HEK293 (cell line): ENCODE results near the gene PTH1R.

Experiments used
- CTCF ChIA-PET: fragments of 350-600 bp; formaldehyde crosslinking; extraction: SDS; loops from one replicate; lab custom pipeline; 2021; ENCODE audit warnings: antibody characterized with exemption; lab: Yijun Ruan, JAX
- POLR2A ChIA-PET: fragments of 300-600 bp; formaldehyde crosslinking; extraction: SDS; loops from one replicate; lab custom pipeline; 2020; ENCODE audit warnings: antibody characterized with exemption, inconsistent platforms; lab: Yijun Ruan, JAX
- H3K27ac ChIP-seq: fragments of 200-500 bp; sonication (Bioruptor generic); 2 replicates; pipeline ENCODE4 v1.5.1; 2014; ENCODE audit warnings: low read depth, low read length, control low read depth, inconsistent platforms; ENCODE audit errors: extremely low read depth
- H3K36me3 ChIP-seq, 2 experiments: fragments of 200-500 bp in 1 of 2; sonication (Bioruptor generic) in 1 of 2; 1 replicate in 1 of 2; 2 replicates in 1 of 2; pipeline ENCODE4 v1.5.1; 2014 to 2017; ENCODE audit warnings: inconsistent platforms in 2 of 2, low read length in 2 of 2; ENCODE audit not compliant: control insufficient read depth in 2 of 2, insufficient read depth in 1 of 2
- H3K4me1 ChIP-seq: fragments of 200-500 bp; sonication (Bioruptor generic); 2 replicates; pipeline ENCODE4 v1.5.1; 2014; ENCODE audit warnings: mild to moderate bottlenecking, low read length, inconsistent platforms; ENCODE audit not compliant: control insufficient read depth, insufficient read depth
- H3K4me3 ChIP-seq: 2 replicates; pipeline ENCODE4 v1.5.1; 2011; ENCODE audit warnings: low read depth, mild to moderate bottlenecking, control low read depth, low read length, moderate library complexity
- H3K9me3 ChIP-seq: fragments of 200-500 bp; sonication (Bioruptor generic); 2 replicates; pipeline ENCODE4 v1.5.1; 2014; ENCODE audit warnings: low read depth, low read length, inconsistent platforms; ENCODE audit not compliant: control insufficient read depth, insufficient read depth
- GLIS2 ChIP-seq: fragments of 450-650 bp; formaldehyde crosslinking; IDR thresholded peaks from 2 replicates; pipeline ENCODE4 v1.5.1; 2016; ENCODE audit warnings: missing biosample characterization, missing genetic modification characterization
- KLF10 ChIP-seq: fragments of 450-650 bp; IDR thresholded peaks from 2 replicates; pipeline ENCODE4 v1.5.1; 2018; ENCODE audit warnings: missing biosample characterization, mild to moderate bottlenecking, missing genetic modification characterization
- MYNN ChIP-seq: fragments of 450-650 bp; formaldehyde crosslinking; IDR thresholded peaks from 2 replicates; pipeline ENCODE4 v1.5.1; 2016; ENCODE audit warnings: missing biosample characterization, missing genetic modification characterization, borderline replicate concordance
- TRIM28 ChIP-seq: IDR thresholded peaks from 2 replicates; pipeline ENCODE4 v1.6.1; 2011; ENCODE audit warnings: low read length, control low read depth, borderline replicate concordance
- TSHZ1 ChIP-seq: fragments of 450-650 bp; formaldehyde crosslinking; IDR thresholded peaks from 2 replicates; pipeline ENCODE4 v1.5.1; 2016; ENCODE audit warnings: missing biosample characterization, missing genetic modification characterization, borderline replicate concordance
- ZBTB48 ChIP-seq: fragments of 450-650 bp; formaldehyde crosslinking; IDR thresholded peaks from 2 replicates; pipeline ENCODE4 v1.5.1; 2016; ENCODE audit warnings: missing biosample characterization, missing genetic modification characterization
- ZEB2 ChIP-seq: fragments of 450-650 bp; formaldehyde crosslinking; IDR thresholded peaks from 2 replicates; pipeline ENCODE4 v1.5.1; 2016; ENCODE audit warnings: missing biosample characterization, missing genetic modification characterization
- ZFHX2 ChIP-seq: fragments of 450-650 bp; formaldehyde crosslinking; conservative IDR thresholded peaks from 2 replicates; pipeline ENCODE4 v1.5.1; 2016; ENCODE audit warnings: missing biosample characterization, missing genetic modification characterization
- ZNF157 ChIP-seq: fragments of 450-650 bp; formaldehyde crosslinking; IDR thresholded peaks from 2 replicates; pipeline ENCODE4 v1.5.1; 2016; ENCODE audit warnings: missing biosample characterization, missing genetic modification characterization
- ZNF16 ChIP-seq: fragments of 450-650 bp; formaldehyde crosslinking; IDR thresholded peaks from 2 replicates; pipeline ENCODE4 v1.5.1; 2016; ENCODE audit warnings: low read depth, missing biosample characterization, missing genetic modification characterization
- ZNF184 ChIP-seq: fragments of 450-650 bp; IDR thresholded peaks from 2 replicates; pipeline ENCODE4 v1.5.1; 2018; ENCODE audit warnings: missing biosample characterization, mild to moderate bottlenecking, missing genetic modification characterization
- ZNF2 ChIP-seq: fragments of 450-650 bp; formaldehyde crosslinking; IDR thresholded peaks from 2 replicates; pipeline ENCODE4 v1.5.1; 2016; ENCODE audit warnings: missing biosample characterization, missing genetic modification characterization
- ZNF311 ChIP-seq: fragments of 450-650 bp; formaldehyde crosslinking; IDR thresholded peaks from 2 replicates; pipeline ENCODE4 v1.5.1; 2017; ENCODE audit warnings: missing biosample characterization, missing genetic modification characterization, borderline replicate concordance
- ZNF354C ChIP-seq: fragments of 450-650 bp; formaldehyde crosslinking; IDR thresholded peaks from 2 replicates; pipeline ENCODE4 v1.5.1; 2016; ENCODE audit warnings: missing biosample characterization, missing genetic modification characterization, low read depth, borderline replicate concordance
- ZNF48 ChIP-seq: fragments of 450-650 bp; formaldehyde crosslinking; IDR thresholded peaks from 2 replicates; pipeline ENCODE4 v1.5.1; 2016; ENCODE audit warnings: missing biosample characterization, missing genetic modification characterization
- ZNF768 ChIP-seq: fragments of 450-650 bp; formaldehyde crosslinking; IDR thresholded peaks from 2 replicates; pipeline ENCODE4 v1.5.1; 2018; ENCODE audit warnings: missing biosample characterization, mild to moderate bottlenecking, missing genetic modification characterization
- ZNF777 ChIP-seq: fragments of 450-650 bp; formaldehyde crosslinking; IDR thresholded peaks from 2 replicates; pipeline ENCODE4 v1.5.1; 2017; ENCODE audit warnings: missing biosample characterization, missing genetic modification characterization, borderline replicate concordance
- ZSCAN30 ChIP-seq: fragments of 450-650 bp; IDR thresholded peaks from 2 replicates; pipeline ENCODE4 v1.5.1; 2018; ENCODE audit warnings: missing biosample characterization, mild to moderate bottlenecking, missing genetic modification characterization, moderate library complexity
- ZXDB ChIP-seq: fragments of 450-650 bp; formaldehyde crosslinking; IDR thresholded peaks from 2 replicates; pipeline ENCODE4 v1.5.1; 2016; ENCODE audit warnings: missing biosample characterization, missing genetic modification characterization

The PTH1R gene

GRCh38 chr3:46929324-46929723, 51.8 kb downstream of the PTH1R start:
- TF ChIP-seq ZEB2 (tag by site-specific recombination) (no peak), ZNF16 (tag by site-specific recombination) (no peak), ZNF2 (no peak), TRIM28 (no peak), ZXDB (tag by site-specific recombination) (no peak), ZNF777 (tag by site-specific recombination) (no peak), ZNF354C (tag by site-specific recombination) (no peak), ZNF311 (tag by site-specific recombination) (no peak), MYNN (tag by site-specific recombination) (no peak), ZBTB48 (tag by site-specific recombination) (no peak), ZNF184 (tag by site-specific recombination) (no peak), ZNF157 (no peak), ZSCAN30 (tag by site-specific recombination) (no peak), KLF10 (tag by site-specific recombination) (no peak), TSHZ1 (no peak), ZNF768 (no peak)
- CTCF ChIA-PET: no interaction called here
- POLR2A ChIA-PET: no interaction called here
- H3K4me1 ChIP-seq: peaks cover 3% of the 10 kb centered on the region; the same call in 1 of the 2 replicates
- no peaks in the 10 kb centered on the region for H3K9me3 ChIP-seq
- H3K4me3 ChIP-seq: no peak overlapping the region
- no peak overlapping the region for H3K27ac ChIP-seq
- peaks cover 0 to 58% of the 10 kb centered on the region in 2 experiments; a peak in 1 of 3 replicates for H3K36me3 ChIP-seq

- ChIA-PET POLR2A (no interaction called here), CTCF (interaction anchor here (0.6 to 1.0 kb wide), 3 partner anchors 13 to 214 kb away, joined by 3 to 4 read pairs (median 3); no protein-coding TSS in a partner anchor)
- peaks cover 11% of the 10 kb centered on the region for H3K4me1 ChIP-seq
- H3K4me3 ChIP-seq: no peak overlapping the region
- H3K27ac ChIP-seq: no peak overlapping the region
- H3K36me3 ChIP-seq: peaks cover 0 to 58% of the 10 kb centered on the region in 2 experiments; a peak in 1 of 3 replicates
- H3K9me3 ChIP-seq: no peaks in the 10 kb centered on the region
- TF ChIP-seq ZXDB (tag by site-specific recombination) (no peak), GLIS2 (peak; percentile 25; the same call in 1 of the 2 replicates)
Observed at GRCh38 chr3:46930166-46930944, 52.8 kb downstream of the PTH1R start.

GRCh38 chr3:46930945-46931403, 53.5 kb downstream of the PTH1R start:
- ChIA-PET POLR2A (no interaction called here), CTCF (interaction anchor here (0.6 to 1.0 kb wide), 4 partner anchors 12 to 214 kb away, joined by 3 to 4 read pairs (median 4); no protein-coding TSS in a partner anchor)
- Histone ChIP-seq H3K27ac (no peak overlapping the region), H3K9me3 (no peaks in the 10 kb centered on the region), H3K4me3 (no peak overlapping the region), H3K4me1 (peaks cover 11% of the 10 kb centered on the region), H3K36me3 (peaks cover 0 to 53% of the 10 kb centered on the region in 2 experiments; a peak in 1 of 3 replicates)
- no peak for TF ChIP-seq ZNF48 (tag by site-specific recombination)
- no peak for TF ChIP-seq ZFHX2 (tag by site-specific recombination)
